Measurements from ENCODE around the gene PRR19.
"Not testable (repeated sequence)": the region's sequence is repeated elsewhere in the genome, so short reads cannot be mapped to it uniquely, and the experiment has no call there.

Gene PRR19, protein sequence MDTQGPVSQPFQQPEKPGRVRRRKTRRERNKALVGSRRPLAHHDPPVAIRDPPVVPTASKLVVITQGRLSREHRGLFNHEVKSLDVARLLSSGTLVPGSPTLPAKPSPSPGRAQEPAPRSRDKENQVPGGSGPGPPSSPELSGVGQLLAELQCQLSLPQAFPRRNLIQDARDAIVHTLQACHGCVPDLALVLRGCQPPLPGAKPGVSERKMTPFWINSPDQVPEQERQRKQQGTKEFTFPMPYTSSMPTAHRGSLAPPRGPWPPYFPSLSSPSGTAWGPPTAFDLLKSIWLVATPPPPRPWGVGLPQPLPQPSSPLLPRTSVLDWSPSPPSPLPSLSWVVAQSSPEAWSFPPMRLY

DNA sequence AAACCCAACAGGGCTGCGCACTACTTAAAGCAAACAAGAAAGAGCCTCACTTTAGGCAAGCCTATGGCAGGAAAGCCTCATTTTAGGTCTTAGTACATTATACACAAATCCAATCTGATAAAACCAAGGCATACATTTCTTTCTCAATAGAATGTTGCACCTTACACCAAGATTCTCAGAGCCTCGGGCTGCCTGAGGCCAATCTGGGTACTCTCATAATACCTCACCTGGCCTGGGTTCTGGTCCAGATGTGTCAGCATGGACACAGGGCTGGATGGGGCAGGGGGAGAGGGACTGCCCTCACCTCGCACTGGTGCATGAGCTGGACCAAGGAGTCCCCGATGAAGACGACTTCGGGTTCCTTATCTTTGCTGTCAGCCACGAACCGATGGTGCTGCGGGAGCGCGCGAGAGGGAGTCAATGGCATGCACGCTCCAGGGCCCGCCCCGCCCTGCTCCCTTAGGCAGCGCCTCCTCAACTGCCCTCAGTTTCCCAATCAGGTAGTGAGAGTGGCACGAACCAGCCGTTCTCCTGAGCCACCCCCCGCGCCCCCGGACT, at the start of gene PRR19:
TSS of gene PRR19 (plus strand) at position 487 of the 558 bp plus-strand sequence. CDS start 7,453 bp downstream, outside the sequence.
- DNase-seq (ENCODE audit: low read depth) = no peak

DNA sequence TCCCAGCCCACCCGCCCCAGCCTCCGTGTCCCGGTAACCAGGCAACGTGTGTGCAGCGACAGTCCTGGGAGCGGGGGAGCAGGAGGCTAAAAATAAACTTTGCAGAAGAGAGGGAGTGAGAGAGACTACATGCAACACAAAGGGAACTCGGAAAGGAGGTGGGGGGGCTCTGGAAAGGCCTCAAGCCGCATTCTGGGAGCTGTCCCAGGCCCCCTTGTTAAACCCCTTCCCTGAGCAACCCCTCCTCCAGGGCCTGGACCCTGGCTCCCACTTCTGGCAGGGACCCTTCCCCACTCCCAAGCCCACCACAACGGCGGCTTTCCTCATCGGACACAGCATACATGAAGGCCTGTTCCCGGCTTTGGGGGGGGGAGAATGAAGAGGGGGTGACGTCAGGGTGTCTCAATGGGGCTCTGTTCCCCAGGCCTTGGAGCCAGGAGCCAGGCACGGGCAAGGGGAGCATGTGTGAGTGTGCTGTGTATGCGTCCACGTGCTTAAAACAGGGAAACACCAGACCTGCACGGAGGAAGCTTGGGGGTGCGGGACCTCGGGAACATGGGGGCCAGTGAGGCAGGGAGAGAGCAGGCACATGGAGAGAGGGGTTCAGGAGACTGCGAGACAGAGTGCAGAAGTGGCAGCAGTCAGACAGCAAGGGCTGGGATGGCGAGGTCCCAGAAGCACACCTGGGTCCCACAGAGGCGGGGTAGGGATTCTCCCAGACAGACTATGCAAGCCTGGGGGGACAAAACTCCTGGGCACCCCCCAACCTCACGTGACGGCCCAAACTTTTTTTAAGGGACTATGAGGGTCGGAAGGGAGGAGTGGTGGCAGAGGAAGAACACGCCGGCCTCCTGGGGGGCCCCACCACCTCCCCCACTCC, 49.3 kb upstream of the PRR19 start:
- no peak for DNase-seq (ENCODE audit: low read depth)

DNA sequence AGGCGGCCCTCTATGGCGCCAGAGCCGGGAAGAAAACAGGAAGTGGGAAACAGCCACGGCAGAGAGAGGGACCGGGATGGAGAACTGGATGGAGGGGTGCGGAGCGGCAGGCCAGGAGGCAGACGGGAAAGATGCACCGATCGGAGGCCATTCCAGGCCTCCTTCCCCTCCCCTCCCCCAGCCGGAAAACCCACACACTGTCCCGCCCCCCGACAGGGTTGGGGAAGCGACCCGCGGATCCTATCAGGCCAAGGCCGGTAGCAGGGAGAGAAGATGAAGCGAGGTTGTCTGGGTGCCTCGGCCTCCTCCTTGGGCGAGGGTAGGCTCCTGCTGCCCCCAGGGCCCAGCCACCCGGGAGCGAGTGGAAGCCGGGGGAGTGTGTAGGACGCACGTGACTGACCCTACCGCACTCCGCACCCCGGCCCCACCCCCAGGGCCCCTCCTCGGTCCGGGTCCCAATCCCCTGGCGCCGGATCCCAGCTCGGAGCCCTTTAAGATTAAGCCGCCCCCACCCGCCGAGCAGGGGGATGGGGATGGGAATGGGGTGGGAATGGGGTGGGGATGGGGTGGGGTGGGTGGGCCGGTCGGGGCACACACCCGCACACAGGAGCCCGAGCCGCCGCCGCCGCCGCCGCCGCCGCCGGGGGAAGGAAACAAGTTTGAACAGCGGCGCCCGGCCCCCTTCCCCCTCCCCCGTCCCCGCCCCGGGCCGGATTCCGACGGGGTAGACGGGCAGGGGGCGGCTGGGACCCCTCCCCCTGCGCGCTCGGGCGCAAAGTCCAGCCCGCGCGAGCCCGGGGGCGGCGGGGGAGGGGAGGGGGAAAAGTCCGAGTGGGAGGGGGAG, 48.5 kb upstream of the PRR19 start:
- DNase-seq (ENCODE audit: low read depth) = no peak

DNA sequence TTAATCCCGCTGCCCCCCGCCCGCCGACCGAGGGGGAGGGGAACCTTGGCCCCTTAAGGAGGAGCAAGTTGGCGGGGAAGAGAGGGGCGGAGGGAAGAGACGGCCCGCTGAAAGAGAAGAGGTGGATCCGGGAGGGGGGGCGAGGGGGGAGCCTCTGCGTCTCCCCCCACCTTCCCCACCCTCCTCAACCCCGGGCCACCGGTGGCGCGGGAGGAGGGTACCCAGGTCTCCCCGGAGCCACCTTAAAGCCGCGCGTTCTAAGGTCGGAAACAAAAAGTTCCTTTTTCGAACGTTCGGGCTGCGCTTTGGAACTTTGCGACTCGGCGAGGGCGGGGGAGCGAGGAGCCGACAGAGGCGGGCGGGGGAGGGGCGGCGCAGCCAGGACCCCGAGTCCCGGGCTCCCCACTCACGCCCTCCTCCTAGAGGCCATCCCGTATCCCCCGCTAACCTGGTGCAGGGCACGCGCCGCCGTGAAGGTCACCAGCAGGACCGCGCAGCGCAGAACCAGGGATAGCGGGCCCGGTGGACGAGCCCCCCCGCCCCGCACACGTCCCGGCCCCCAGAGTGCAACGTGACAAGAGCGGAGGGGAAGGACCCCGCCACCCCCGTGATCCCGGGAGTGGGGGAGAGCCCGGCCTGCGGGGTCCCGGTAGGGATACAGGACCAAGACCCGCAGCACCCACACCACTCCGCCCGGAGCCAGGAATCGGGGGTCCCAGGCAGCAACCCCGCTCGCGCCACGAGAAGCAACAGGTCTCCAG, 47.7 kb upstream of the PRR19 start:
- peak; percentile 58 for DNase-seq (ENCODE audit: low read depth)

DNA sequence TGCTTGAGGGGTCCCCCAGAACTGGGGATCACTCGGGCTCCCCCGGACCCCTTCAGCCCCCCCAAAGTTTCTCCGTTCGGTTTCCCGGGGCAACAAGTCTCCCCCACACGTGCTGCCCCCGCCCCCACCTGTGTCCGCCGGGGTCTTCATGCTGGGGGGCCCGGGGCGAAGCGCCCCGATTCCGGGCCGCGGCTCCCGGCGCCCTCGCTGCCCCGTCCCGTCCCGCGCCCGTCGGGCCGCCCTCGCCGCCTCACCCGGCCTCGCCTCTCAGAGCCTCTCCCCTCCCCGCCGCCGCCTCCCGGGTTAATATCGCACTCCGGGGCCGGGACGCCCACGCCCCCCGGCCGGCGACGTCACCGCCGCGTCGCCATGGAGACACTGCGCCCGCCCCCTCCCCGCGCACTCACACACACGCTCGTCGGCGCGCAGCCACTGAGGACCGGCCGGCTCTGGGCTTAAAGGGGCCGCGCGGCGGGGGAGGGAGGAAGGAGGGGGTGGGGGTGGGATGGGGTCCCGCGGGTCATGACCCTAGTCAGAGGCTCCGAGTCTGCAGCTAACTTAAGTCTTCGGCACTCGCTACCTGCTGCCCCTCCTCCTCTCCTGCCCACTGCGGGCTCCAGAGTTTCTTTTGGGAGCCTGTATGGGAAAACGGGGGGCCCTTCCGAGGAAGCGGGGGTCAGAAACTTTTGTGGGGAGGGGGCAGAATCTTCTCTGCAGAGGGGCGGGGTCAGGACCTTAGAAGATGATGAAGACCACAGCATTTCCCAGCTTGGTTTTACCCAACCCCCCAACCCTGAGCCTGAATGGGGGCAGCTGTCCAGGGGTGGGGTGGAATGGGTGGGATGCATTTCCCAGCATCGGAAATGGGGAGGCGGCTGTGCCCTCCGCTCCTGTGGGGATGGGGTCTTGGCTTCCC, 46.8 kb upstream of the PRR19 start, which contains the start of gene ERF:
TSS of gene ERF (minus strand) at position 279 of the 916 bp plus-strand sequence. CDS start at position 150, 129 bp downstream.
- DNase-seq (ENCODE audit: low read depth) = peak; percentile 86

DNA sequence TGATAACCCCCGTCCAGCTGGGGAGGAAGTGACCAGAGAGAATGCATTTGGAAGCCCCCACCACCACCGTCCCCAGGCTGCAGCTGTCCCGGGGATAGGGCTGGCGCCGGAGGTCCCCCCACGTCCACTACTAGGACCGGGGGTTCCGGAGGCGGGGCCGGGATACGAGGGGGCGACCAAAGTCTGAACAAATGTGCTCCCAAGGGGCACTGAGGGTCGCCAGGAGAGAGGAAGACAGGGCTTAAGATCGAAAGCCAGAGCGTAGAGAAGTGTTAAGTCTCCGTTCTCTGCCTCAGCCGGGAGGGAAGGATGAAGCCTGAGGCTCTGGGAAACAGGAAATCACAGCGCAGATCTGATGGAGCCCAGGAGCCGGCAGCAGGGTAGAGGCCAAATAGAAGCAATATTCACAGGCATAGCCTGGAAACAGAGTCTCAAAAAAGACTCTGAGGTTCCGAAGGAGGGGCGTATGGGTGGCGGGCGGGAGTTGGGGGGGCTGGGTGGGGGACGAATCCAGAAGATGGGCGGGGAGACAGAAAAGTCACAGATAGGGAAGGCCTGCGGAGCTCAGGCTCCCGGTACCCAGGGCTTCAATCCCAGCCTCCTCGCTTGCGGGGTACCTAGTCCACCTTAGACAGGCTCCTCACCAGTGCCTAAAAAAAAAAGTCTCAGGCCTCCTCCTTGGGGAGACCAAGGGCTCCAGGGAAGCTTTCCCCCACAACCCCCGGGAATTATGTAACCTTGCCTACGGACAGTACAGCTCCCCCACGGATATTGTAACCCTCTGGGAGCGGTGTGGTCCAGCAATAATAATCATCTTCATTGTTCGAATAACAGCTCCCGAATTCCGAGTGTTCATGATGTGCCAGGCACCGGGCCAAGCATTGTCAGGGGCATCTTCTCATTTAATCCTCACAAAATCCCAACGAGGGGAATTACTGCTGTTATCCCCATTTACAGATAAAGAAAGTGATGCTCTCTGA, 45.9 kb upstream of the PRR19 start:
- DNase-seq (ENCODE audit: low read depth) = no peak

DNA sequence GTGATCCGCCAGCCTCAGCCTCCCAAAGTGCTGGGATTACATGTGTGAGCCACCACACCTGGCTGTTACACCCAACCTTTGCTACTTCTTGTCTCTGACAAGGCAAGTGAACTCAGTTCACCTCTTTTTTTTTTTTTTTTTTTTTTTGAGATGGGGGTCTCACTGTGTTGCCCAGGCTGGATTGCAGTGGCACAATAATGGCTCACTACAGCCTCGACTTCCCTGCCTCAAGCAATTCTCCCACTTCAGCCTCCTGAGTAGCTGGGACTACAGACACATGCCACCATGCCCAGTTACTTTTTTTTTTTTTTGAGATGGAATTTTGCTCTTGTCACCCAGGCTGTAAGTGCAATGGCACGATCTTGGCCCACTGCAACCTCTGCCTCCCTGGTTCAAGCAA, 44.1 kb upstream of the PRR19 start:
- DNase-seq (ENCODE audit: low read depth) = not testable (repeated sequence)

DNA sequence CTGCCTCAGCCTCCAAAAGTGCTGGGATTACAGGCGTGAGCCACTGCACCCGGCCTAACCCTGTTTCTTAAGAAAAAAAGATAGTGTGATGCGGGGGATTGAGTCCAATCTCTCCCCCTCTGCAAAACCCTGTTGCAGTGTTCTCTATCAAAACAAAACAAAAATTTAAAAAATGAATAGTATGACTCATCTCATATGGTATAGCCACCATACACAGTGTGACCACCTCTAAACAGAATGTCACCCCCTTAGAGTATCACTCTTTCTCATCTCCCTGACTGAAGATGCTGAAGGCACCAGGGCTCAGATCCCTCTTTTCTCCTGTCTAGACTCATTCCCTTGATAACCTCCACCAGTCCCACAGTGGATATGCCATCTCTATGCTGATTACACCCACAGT, 40.2 kb upstream of the PRR19 start:
- no peak for DNase-seq (ENCODE audit: low read depth)

DNA sequence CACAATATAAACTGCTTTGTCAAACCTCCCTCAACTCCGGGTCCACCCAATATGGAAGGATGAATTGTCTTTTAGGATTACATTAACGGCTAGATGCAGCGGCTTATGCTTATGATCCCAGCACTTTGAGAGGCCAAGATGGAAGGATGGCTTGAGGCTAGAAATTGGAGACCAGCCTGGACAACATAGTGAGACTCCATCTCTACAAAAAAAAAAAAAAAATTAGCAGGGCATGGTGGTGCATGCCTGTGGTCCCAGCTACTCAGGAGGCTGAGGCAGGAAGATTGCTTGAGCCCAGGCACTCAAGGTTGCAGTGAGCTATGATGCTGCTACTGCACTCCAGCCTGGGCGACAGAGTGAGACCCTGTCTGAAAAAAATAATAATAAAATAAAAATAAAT, 35.8 kb upstream of the PRR19 start:
- DNase-seq (ENCODE audit: low read depth) = not testable (repeated sequence)

DNA sequence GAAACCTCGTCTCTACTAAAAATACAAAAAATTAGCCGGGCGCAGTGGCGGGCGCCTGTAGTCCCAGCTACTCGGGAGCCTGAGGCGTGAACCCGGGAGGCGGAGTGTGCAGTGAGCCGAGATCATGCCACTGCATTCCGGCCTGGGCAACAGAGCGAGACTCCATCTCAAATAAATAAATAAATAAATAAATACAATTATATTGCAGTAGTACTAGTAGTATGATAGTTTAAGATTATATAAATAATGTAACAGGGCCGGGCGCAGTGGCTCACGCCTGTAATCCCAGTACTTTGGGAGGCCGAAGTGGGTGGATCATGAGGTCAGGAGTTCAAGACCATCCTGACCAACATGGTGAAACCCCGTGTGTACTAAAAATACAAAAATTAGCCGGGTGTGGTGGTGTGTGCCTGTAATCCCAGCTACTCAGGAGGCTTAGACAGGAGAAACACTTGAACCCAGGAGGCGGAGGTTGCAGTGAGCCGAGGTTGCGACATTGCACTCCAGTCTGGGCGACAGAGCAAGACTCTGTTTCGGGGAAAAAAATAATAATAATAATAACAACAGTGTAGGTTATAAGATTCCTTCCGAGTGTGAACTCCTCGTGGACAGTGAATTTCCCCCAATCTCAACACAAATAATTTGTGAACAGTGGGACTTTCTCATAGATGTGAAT, 34.9 kb upstream of the PRR19 start:
- DNase-seq (ENCODE audit: low read depth) = not testable (repeated sequence)

DNA sequence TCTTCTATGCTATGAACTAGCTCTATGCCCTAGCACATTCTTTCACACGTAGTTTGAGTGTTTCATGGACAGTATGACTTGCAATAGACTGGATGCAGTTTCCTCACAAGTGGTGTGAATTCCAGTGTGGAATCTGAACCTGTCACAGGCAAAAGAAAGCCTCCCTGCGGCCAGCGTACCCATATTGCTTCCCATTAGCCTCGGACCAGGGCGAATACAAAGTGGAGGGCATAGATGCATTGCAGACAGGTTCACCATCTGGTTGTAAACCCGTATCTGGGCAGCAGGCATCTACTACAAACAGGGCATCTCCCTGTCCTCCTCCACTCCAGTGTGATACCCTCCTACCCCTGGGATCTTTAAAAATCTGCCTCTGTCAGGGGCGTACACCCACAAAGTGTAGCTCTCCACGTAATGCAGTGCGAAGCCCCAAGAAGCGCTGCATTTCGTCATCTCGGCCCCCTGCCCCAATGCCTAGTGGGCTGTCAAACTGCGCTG, 34.2 kb upstream of the PRR19 start:
- no peak for DNase-seq (ENCODE audit: low read depth)

DNA sequence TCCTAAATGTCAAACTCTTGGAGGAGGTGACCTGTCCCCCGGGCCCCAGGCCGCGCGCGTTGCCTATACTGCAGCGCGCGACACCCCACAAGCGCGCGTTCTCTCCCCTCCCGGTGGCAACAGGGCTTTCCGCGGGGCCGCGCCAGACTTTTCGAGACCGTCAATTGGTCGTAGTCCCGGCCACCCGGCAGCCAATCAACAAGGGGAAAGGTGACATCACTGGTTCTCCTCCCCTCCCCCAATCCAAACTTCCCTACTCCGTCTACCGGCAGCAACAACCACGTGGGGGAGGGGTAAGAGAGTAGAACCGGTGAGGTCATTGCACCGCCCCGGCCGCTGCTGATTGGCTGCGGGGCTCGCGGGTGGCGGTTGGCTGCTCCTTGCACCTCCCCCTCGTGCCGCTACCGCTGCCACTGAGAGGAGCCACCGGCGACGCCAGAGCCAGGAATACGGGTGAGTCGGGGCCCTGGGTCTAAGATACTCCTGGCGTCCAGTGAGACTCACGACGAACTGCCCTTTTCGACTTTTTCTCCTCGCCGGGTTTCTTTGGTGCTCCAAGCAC, 33.7 kb upstream of the PRR19 start:
- DNase-seq (ENCODE audit: low read depth) = peak; percentile 95

DNA sequence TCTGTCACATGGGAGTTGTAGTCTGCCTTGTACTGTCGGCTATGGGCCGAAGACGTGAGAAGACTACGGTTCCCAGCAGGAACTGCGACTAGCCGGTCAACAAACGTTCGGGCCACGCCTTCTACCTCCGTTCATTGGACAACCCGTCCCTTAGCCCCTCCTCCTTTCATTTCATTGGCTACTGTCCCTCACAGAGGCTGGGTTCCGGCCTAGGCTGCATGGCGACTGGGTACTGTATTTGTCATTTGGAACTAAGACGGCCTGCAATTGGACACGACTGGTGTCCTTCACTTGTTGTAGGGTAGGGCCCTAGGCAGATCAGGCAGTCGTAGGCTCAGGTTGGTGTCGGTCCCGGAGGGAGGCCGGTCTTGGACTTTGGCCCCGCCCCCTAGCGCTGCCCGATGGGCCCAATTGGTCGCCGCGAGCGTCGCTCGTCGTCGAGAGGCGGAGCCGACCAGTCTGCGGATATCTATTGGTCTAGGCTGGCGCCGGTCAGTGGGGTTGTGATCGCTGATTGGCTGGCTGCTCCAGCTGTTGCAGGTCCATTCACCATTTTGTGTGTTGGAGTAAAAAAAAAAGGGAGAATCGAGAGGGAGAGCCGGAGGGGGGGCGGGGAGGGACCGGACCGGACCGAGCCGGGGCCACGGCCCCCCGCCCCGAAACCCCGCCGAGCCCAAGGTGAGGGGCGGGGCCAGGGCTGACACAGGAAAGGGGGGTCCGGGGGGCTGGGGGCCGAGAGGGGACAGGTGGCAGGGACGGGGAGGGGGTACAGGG, 33.0 kb upstream of the PRR19 start, which contains the start of gene CIC:
TSS of gene CIC (plus strand) at position 549 of the 774 bp plus-strand sequence. CDS start 2,532 bp downstream, outside the sequence.
- peak; percentile 97 for DNase-seq (ENCODE audit: low read depth)

DNA sequence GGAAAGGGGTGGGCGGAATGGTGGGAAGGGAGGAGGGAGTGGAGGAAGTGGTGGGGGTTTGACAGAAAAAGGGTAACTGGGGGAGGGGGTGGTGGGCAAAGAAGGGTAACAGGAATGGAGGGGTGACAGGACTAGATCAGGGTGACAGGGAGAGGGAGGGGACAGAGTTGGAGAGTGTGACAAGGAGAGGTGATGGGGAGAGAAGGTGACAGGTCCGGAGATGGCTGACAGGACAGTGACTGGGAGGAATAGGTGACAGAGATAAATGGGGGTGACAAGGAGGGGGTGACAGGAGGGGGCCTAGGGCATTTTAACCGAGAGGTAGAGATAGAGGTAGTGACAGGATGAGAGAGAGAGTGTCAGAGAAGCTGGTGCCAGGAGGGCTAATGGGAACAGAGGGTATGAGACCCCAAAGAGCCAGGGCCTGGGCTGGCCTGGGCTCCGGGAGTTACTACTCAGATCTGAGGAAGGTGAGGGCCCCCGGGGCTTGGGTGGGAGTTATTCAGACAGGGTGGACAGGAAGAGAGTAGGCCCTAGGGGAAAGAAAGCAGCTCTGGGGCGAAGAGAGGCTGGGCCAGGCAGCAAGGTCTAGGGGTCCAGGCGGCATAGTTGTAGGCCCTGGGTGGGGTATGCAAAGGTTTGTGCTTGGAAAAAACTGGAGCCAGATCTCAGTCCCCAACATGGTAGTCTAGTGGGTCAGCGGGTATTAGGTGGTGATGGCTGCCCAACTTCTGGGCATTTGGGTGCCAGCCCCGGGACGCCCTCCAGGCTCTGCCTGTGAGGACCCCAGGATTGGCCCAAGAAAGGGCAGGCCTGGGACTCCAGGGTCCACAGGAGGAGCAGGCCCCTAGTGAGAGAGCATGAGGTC, 32.2 kb upstream of the PRR19 start:
- DNase-seq (ENCODE audit: low read depth) = no peak

DNA sequence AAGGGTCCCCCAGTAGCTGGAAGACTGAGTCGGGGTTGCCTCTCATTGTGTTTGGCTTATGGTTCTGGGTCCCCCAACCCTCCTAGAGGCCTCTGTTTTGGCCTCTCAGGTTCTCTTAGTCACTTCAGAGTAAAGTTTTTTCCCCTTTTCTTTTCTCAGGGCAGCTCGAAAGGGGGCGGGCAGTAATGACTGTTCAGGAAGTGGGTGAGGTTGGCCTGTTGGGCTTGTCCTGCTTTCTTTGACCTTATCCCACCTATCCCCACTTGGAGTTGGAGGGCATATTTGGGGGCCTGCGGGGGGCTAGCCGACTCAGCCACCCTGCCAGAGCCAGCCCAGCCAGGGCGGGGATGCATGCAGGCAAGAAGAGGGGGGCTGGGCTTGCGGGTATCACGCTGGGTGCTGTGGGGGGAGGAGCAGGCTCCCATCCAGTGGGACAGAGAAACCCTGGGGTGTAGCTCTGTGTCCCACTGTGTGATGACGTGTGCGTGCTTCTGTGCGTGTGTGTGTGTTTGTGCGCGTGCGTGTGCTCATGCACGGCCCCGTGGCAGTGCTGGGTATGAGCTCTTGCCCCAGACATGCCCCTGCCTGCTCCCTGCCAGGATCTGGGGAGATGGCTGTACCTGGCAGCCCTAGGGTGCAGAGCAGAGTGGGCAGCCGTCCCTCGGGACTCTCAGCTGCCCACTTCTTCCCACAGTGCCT, 31.4 kb upstream of the PRR19 start:
- no peak for DNase-seq (ENCODE audit: low read depth)

All from stimulated activated CD8-positive, alpha-beta memory T cell treated with anti-CD3 and anti-CD28 coated beads, Interleukin-15, amount 100 ng/mL, for 1 hour (primary cell).